Gastroesophageal sphincter (tissue), 4 donors: ENCODE data around the gene UPF3B. TPM values are rescaled to one million over a fixed set of nuclear protein-coding genes. Genes with fewer than 3 reads are reported as not detected.

Source experiments
- ATAC-seq: fragments of 150-250 bp; one replicate; pipeline ENCODE4 v1.9.1; 2016; ENCODE audit warnings: mild to moderate bottlenecking, moderate library complexity
- H3K27ac ChIP-seq, 4 donors: fragments of 200-600 bp; sonication (generic) in 3 of 4; 1 replicate in 3 of 4; 2 replicates in 1 of 4; pipeline ENCODE4 v1.5.1; 2016 to 2019
- H3K27me3 ChIP-seq: fragments of 200-600 bp; sonication (generic); one replicate; pipeline ENCODE4 v1.5.1; 2019
- H3K36me3 ChIP-seq, 2 donors: fragments of 200-600 bp; sonication (generic); one replicate each; pipeline ENCODE4 v1.5.1; 2019; ENCODE audit warnings: control low read depth in 1 of 2
- H3K4me1 ChIP-seq, 3 donors: fragments of 200-600 bp; sonication (generic); 1 replicate in 2 of 3; 2 replicates in 1 of 3; pipeline ENCODE4 v1.5.1; 2016 to 2019; ENCODE audit warnings: control low read depth in 2 of 3
- H3K4me3 ChIP-seq, 2 donors: fragments of 200-600 bp; sonication (generic); one replicate each; pipeline ENCODE4 v1.5.1; 2019; ENCODE audit warnings: mild to moderate bottlenecking in 1 of 2, moderate library complexity in 1 of 2
- H3K9me3 ChIP-seq, 3 donors: fragments of 200-600 bp; sonication (generic); one replicate each; pipeline ENCODE4 v1.5.1; 2017 to 2019; ENCODE audit warnings: control low read depth in 2 of 3
- EP300 ChIP-seq: sonication (generic); formaldehyde crosslinking; IDR thresholded peaks from one replicate; pipeline ENCODE4 v1.6.1; 2017; ENCODE audit warnings: antibody characterized with exemption, mild to moderate bottlenecking
- POLR2A ChIP-seq, 2 donors: fragments of 450-650 bp; IDR thresholded peaks; one replicate each; pipeline ENCODE4 v1.6.1; 2017; ENCODE audit warnings: antibody characterized with exemption in 2 of 2, mild to moderate bottlenecking in 2 of 2, moderate library complexity in 1 of 2
- POLR2AphosphoS5 ChIP-seq: sonication (generic); formaldehyde crosslinking; IDR thresholded peaks from one replicate; pipeline ENCODE4 v1.6.1; 2017; ENCODE audit warnings: antibody characterized with exemption
- WGBS, 2 donors: methylation state at CpG; one replicate each; pipeline ENCODE4 v1.1.5; 2018; ENCODE audit warnings: low coverage in 1 of 2; 5-methylcytosine and 5-hydroxymethylcytosine counted together
- total RNA-seq, 4 donors: library from RNA; depleted of rRNA; stranded (reverse); fragments of >200 nt; gene quantifications; one replicate each; pipeline ENCODE4 v1.1.0, GENCODE V29; 2016
- TF ChIP-seq, protein P1 (sequence below), 4 experiments: fragments of 200-600 bp in 2 of 4; fragments of 450-650 bp in 2 of 4; sonication (generic) in 1 of 4; IDR thresholded peaks; one replicate each; pipeline ENCODE4 v1.5.1; 2017 to 2019; ENCODE audit warnings: antibody characterized with exemption in 4 of 4, mild to moderate bottlenecking in 2 of 4, moderate library complexity in 2 of 4

UPF3B gene
- total RNA-seq, 4 donors from 2014 or later: 3.9 to 7.0 (median 4.3) TPM

DNA sequence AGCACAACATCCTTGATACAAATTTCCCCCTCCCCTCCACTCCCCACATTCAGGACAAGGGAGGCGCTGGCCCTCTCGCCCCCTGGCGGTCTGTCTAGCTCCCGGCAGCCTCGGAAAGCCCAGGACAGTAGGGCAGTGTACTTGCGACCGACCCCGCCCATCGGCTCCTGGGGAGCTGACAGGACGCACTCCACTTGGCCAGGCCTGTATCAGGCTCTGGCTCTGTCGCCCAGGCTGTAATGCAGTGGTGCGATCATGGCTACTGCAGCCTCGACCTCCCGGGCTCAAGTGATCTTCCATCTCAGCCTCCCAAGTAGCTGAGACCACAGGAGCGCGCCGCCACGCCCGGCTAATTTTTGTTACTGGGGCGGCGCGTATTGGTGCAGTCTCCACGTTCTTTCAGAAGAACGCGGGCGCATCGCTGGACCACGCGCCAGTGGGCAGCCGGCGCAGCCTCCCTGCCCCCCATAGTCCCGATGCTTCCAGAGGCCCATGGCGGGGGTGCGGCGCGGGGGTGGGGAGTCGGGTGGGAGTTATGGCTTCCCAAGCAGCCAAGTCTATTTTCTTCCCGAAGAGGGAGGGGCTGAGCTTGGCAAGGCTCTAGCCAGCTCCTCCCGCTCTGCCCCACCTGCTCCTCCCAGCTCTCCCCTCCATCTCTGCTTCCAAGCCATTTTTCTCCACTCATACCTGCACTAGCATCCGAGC lies 35.1 kb upstream of the UPF3B start:
- H3K36me3 ChIP-seq: no peaks in the 10 kb centered on the region
- no peaks in the 10 kb centered on the region for H3K27me3 ChIP-seq
- H3K4me3 ChIP-seq: peak overlapping the region in 1 of 2 donors; percentile 39
- no peak overlapping the region for H3K27ac ChIP-seq
- 33% methylated on average over 14 of the region's 40 CpGs; no CpG with 5 or more reads in 1 of the 2 donors for WGBS, 2 donors
- peaks cover 0 to 10% (median 0%) of the 10 kb centered on the region in 3 donors for H3K4me1 ChIP-seq
- TF ChIP-seq EP300: no peak
- TF ChIP-seq, protein P1, sequence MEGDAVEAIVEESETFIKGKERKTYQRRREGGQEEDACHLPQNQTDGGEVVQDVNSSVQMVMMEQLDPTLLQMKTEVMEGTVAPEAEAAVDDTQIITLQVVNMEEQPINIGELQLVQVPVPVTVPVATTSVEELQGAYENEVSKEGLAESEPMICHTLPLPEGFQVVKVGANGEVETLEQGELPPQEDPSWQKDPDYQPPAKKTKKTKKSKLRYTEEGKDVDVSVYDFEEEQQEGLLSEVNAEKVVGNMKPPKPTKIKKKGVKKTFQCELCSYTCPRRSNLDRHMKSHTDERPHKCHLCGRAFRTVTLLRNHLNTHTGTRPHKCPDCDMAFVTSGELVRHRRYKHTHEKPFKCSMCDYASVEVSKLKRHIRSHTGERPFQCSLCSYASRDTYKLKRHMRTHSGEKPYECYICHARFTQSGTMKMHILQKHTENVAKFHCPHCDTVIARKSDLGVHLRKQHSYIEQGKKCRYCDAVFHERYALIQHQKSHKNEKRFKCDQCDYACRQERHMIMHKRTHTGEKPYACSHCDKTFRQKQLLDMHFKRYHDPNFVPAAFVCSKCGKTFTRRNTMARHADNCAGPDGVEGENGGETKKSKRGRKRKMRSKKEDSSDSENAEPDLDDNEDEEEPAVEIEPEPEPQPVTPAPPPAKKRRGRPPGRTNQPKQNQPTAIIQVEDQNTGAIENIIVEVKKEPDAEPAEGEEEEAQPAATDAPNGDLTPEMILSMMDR (IDR thresholded peaks at IDR 0.05): peak in 3 of 4 experiments; percentile 15 to 58 (median 25)
- ATAC-seq: peak; percentile 65
- no peaks in the 10 kb centered on the region for H3K9me3 ChIP-seq

DNA sequence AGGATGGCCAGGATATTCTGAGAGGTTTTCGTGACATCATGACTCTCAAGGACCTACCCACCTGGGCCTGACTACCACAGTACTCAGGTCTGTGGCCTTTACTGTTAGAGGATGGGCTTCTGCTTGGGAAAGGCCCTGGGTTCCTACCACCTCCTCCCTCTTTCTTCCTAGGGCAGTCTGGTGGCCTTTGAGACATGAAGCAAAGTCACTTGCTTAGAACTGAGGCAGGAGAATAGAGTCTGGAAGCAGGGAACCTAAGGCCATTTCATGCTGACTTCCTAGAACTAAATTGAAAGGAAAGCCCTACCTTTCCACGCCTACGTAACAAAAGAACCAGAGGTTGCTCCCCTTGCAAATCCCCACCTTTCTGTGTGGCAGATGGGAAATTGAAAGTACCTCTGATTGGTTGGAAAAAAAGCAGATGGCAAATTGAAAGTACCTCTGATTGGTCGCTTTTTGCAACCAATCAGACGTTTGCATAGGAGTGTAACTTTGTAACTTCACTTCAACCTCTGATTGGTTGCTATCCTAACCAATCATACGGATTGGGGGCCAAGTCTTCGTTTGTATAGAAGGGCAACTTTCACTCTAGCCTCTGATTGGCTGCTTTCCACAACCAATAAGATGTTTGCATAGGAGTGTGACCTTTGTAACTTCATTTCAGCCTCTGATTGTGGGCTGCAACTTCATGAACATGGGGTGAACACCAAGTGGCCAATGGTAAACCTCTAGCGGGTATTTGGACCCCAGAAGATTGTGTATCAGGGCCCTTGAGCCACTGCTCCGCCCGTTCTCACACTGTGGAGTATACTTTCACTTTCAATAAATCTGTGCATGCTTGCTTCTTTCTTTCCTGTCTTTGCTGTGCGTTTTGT lies 33.0 kb upstream of the UPF3B start:
- Histone ChIP-seq H3K27ac (no peak overlapping the region), H3K27me3 (no peaks in the 10 kb centered on the region), H3K9me3 (no peaks in the 10 kb centered on the region), H3K36me3 (no peaks in the 10 kb centered on the region), H3K4me3 (no peak overlapping the region), H3K4me1 (peaks cover 0 to 10% (median 0%) of the 10 kb centered on the region in 3 donors)
- no peak for TF ChIP-seq EP300
- 64 to 69% methylated on average over 3 to 6 of the region's 11 CpGs for WGBS, 2 donors
- ATAC-seq: no peak

DNA sequence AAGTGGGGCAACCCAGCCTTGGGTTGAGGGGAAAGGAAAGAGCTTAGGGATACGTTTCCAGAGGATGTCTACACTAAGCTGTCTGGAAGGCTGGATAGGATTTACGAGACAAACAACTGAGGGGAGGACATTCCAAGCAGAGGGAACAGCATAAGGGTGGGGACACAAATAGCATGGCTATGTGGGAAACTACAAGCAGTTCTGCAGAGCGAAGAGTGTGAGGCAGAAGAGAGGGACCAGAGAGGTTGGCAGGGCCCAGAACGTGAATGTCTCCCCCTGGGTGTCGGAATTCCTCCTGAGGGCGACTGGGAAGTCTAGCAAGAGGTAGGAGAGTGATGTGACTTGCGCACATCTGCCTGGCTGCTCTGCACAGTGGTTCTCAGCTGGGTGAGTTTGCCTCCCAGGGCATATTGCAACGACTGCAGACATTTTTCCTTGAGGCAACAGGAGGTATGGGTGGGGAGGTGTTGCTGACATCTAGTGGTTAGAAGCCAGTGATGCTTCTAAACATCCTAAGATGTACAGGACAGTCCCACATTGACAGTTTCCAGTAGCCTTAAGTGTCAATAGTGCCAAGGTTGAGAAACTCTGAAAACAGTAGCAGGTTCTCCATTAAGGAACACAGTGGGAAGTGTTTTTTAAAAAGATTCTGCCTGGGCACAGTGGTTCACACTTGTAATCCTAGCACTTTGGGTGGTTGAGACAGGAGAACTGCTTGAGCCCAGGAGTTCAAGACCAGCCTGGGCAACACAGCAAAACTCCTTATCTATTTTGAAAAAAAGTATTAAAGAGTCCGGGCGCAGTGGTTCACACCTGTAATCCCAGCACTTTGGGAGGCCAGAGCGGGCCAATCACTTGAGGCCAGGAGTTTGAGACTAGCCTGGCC lies 28.0 kb upstream of the UPF3B start:
- ATAC-seq: peak; percentile 56
- Histone ChIP-seq H3K4me3 (no peak overlapping the region), H3K4me1 (no peaks in the 10 kb centered on the region), H3K27ac (peak overlapping the region in 2 of 4 donors; percentile 4 to 39), H3K27me3 (no peaks in the 10 kb centered on the region), H3K36me3 (peaks cover 0 to 29% of the 10 kb centered on the region in 2 donors), H3K9me3 (no peaks in the 10 kb centered on the region)
- 16 to 76% methylated on average over 4 to 5 of the region's 11 CpGs for WGBS, 2 donors
- TF ChIP-seq POLR2AphosphoS5: no peak
- TF ChIP-seq, protein P1 (IDR thresholded peaks at IDR 0.05): peak in 3 of 4 experiments; percentile 45 to 57 (median 48)

DNA sequence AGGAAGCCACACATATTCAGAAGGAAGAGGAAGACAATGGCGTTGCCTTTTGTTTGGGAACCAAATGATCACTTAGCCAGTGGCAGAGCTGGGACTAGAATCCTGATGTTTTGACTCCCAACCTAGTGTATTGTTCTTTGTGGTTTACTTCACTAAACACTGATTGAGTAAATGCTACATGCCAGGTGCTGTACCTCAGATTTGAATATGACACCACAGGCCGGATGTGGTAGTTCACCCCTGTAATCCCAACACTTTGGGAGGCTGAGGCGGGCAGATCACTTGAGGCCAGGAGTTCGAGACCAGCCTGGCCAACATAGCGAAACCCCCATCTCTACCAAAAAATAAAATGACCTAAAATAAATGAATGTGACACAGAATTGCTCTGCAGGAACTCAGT lies 27.3 kb upstream of the UPF3B start:
- Histone ChIP-seq H3K9me3 (no peaks in the 10 kb centered on the region), H3K4me3 (no peak overlapping the region), H3K36me3 (peaks cover 0 to 35% of the 10 kb centered on the region in 2 donors), H3K27me3 (no peaks in the 10 kb centered on the region), H3K27ac (no peak overlapping the region), H3K4me1 (no peaks in the 10 kb centered on the region)
- TF ChIP-seq EP300 (no peak), POLR2AphosphoS5 (no peak), POLR2A (IDR thresholded peaks at IDR 0.05) (no peak)
- TF ChIP-seq, protein P1 (IDR thresholded peaks at IDR 0.05): no peak
- 58 to 67% methylated on average over 1 to 2 of the region's 5 CpGs for WGBS, 2 donors
- ATAC-seq: no peak

DNA sequence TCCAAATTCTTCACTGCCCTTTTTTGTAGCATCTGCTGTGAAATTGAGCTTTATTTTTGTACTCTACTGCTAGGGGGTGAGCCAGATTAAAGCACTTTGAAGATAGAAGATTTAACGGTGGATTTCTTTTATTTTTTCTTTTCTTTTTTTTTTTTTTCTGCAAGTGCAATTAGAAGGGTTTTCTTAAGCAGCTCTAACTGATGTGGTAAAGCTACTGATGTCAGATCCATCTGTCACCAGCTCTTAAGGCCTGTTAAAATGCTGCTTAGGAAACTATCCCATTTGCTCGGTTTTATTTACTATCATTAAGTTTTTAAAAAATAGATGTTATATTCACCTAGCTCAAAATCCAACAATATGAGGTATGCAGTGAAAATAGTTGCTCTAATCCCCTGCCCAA lies 26.0 kb upstream of the UPF3B start:
- H3K4me3 ChIP-seq: no peak overlapping the region
- 88% methylated on average over 1 of the region's 2 CpGs; no CpG with 5 or more reads in 1 of the 2 donors for WGBS, 2 donors
- TF ChIP-seq EP300: no peak
- no peak for TF ChIP-seq POLR2AphosphoS5
- H3K27me3 ChIP-seq: no peaks in the 10 kb centered on the region
- H3K9me3 ChIP-seq: no peaks in the 10 kb centered on the region
- no peaks in the 10 kb centered on the region for H3K4me1 ChIP-seq
- H3K27ac ChIP-seq: no peak overlapping the region
- peaks cover 0 to 35% of the 10 kb centered on the region in 2 donors for H3K36me3 ChIP-seq
- ATAC-seq: no peak
